SK-N-SH (cell line): ENCODE results near the gene CFAP20DC.

ENCODE experiments used
- CTCF ChIP-seq: fragments of 200-600 bp; sonication (generic); IDR thresholded peaks from 2 replicates; pipeline ENCODE4 v1.6.1; 2017; ENCODE audit warnings: antibody characterized with exemption, mild to moderate bottlenecking, moderate library complexity
- EP300 ChIP-seq, 2 experiments: IDR thresholded peaks; 2 replicates each; pipeline versions ENCODE4 v1.4.0 to v1.6.1; 2012; ENCODE audit warnings: borderline replicate concordance in 1 of 2, low read depth in 1 of 2, low read length in 1 of 2
- JUND ChIP-seq: IDR thresholded peaks from 2 replicates; pipeline ENCODE4 v1.4.0; 2012
- TAF1 ChIP-seq: IDR thresholded peaks from 2 replicates; pipeline ENCODE4 v1.6.1; 2012; ENCODE audit warnings: low read depth, mild to moderate bottlenecking, low read length, moderate library complexity, borderline replicate concordance

- TF ChIP-seq JUND (no peak), TAF1 (no peak), EP300 (IDR thresholded peaks at IDR 0.05; ENCODE audit: borderline replicate concordance in 1 of 2, low read depth in 1 of 2, low read length in 1 of 2) (no peak), CTCF (no peak)
Observed at GRCh38 chr3:59013611-59014010, 36.2 kb downstream of the CFAP20DC start.
